HL-60 (cell line): ENCODE data around the gene ZFYVE9.

Experiments
- DNase-seq, 2 experiments: peaks; one replicate each; pipeline ENCODE4 v3.0.0-alpha.2; 2010 to 2020; ENCODE audit warnings: low read depth in 1 of 2, low spot score in 1 of 2
- H3K27ac ChIP-seq: fragments of 250-450 bp; sonication (Bioruptor Pico); replicated peaks from 2 replicates; pipeline ENCODE4 v1.5.1; 2020; ENCODE audit warnings: mild to moderate bottlenecking, moderate library complexity
- H3K27me3 ChIP-seq: fragments of 250-450 bp; sonication (Bioruptor Pico); 2 replicates; pipeline ENCODE4 v1.5.1; 2021; ENCODE audit warnings: mild to moderate bottlenecking, moderate library complexity; ENCODE audit not compliant: insufficient read depth, poor library complexity, severe bottlenecking
- H3K4me3 ChIP-seq: replicated peaks from 2 replicates; pipeline ENCODE4 v1.5.1; 2011; ENCODE audit warnings: mild to moderate bottlenecking, control low read depth, low read length; ENCODE audit not compliant: insufficient read depth
- CTCF ChIP-seq: IDR thresholded peaks from one replicate; pipeline ENCODE4 v1.5.1; 2011; ENCODE audit warnings: low read length, control low read depth, inconsistent platforms; ENCODE audit not compliant: insufficient read depth
- GABPA ChIP-seq: IDR thresholded peaks from 2 replicates; pipeline ENCODE4 v1.6.1; 2012; ENCODE audit warnings: low read depth
- POLR2AphosphoS5 ChIP-seq: IDR thresholded peaks from 2 replicates; pipeline ENCODE4 v1.6.1; 2012; ENCODE audit warnings: low read depth
- REST ChIP-seq: IDR thresholded peaks from 2 replicates; pipeline ENCODE4 v1.6.1; 2012; ENCODE audit warnings: low read depth; ENCODE audit not compliant: insufficient replicate concordance
- SPI1 ChIP-seq: IDR thresholded peaks from 2 replicates; pipeline ENCODE4 v1.6.1; 2012; ENCODE audit warnings: low read depth, mild to moderate bottlenecking, borderline replicate concordance

Gene ZFYVE9

GRCh38 chr1:52238474-52238873, 96.6 kb downstream of the ZFYVE9 start:
- no peak overlapping the region for H3K27ac ChIP-seq
- TF ChIP-seq GABPA, result no peak
- no peak for TF ChIP-seq CTCF
- TF ChIP-seq REST, result no peak
- no peak for TF ChIP-seq POLR2AphosphoS5
- no peak for TF ChIP-seq SPI1
- no peak overlapping the region for H3K4me3 ChIP-seq
- H3K27me3 ChIP-seq, result no peaks in the 10 kb centered on the region
- DNase-seq, result no peak

GRCh38 chr1:52238887-52239707, 97.2 kb downstream of the ZFYVE9 start:
- H3K27me3 ChIP-seq, result no peaks in the 10 kb centered on the region
- no peak overlapping the region for H3K4me3 ChIP-seq
- no peak for TF ChIP-seq GABPA
- TF ChIP-seq CTCF, result no peak
- TF ChIP-seq POLR2AphosphoS5, result no peak
- no peak for TF ChIP-seq SPI1
- TF ChIP-seq REST, result no peak
- DNase-seq, result peak in 1 of 2 experiments; percentile 6
- H3K27ac ChIP-seq, result no peak overlapping the region

- TF ChIP-seq SPI1, result peak; percentile 96
- TF ChIP-seq POLR2AphosphoS5, result no peak
- no peak for TF ChIP-seq GABPA
- Histone ChIP-seq H3K27me3 (no peaks in the 10 kb centered on the region), H3K4me3 (no peak overlapping the region), H3K27ac (no peak overlapping the region)
- DNase-seq, result no peak
Measured at GRCh38 chr1:52239708-52240001, 97.8 kb downstream of the ZFYVE9 start.

- TF ChIP-seq CTCF (no peak), GABPA (no peak), POLR2AphosphoS5 (no peak), SPI1 (no peak), REST (no peak)
- Histone ChIP-seq H3K4me3 (no peak overlapping the region), H3K27me3 (no peaks in the 10 kb centered on the region), H3K27ac (no peak overlapping the region)
- DNase-seq, result no peak
Measured at GRCh38 chr1:52240592-52241210, 98.8 kb downstream of the ZFYVE9 start.
